ENCODE data around the gene SPEF1. TPM values are rescaled to one million over a fixed set of nuclear protein-coding genes. Genes with fewer than 3 reads are reported as not detected.

The SPEF1 gene
- total RNA-seq, 1 experiment from 2014 or later, result not detected

- TSS peak; percentile 70 for BruUV-seq (replicated peaks)
- H3K9me3 ChIP-seq, result no peaks in the 10 kb centered on the region
- CTCF ChIA-PET, result interaction anchor here (0.6 to 2.5 kb wide), 12 partner anchors 9 to 222 kb away, joined by 3 to 27 read pairs (median 4); partner anchors contain the start of genes ADISSP, AP5S1 and CDC25B
- Mint-ChIP-seq H3K4me1 (ENCODE audit: low read depth, unreplicated experiment) (peaks cover 7% of the 10 kb centered on the region), H3K4me3 (ENCODE audit: unreplicated experiment) (peak overlapping the region; percentile 74), H3K9me3 (ENCODE audit: unreplicated experiment) (no peaks in the 10 kb centered on the region), H3K27ac (ENCODE audit: unreplicated experiment) (no peak overlapping the region), H3K27me3 (ENCODE audit: insufficient read depth, unreplicated experiment) (peaks cover 3% of the 10 kb centered on the region), H3K36me3 (ENCODE audit: insufficient read depth, unreplicated experiment) (peaks cover 7% of the 10 kb centered on the region)
- intact Hi-C loops (cut with micrococcal nuclease; ENCODE audit: unreplicated experiment), result loop anchor here (5.0 kb wide), 1 partner anchor 70 kb away; no protein-coding TSS in a partner anchor
- DNase-seq, result no peak
- H3K4me3 ChIP-seq (ENCODE audit: low read depth, low read length), result peak overlapping the region; percentile 32
- H3K36me3 ChIP-seq (ENCODE audit: control insufficient read depth, insufficient read depth, low read length), result no peaks in the 10 kb centered on the region
- POLR2A ChIA-PET, result interaction anchor here (1.0 to 2.1 kb wide), 2 partner anchors 19 to 31 kb away, joined by 3 to 7 read pairs; no protein-coding TSS in a partner anchor
- H3K4me1 ChIP-seq, result peaks cover 29% of the 10 kb centered on the region
- no peaks in the 10 kb centered on the region for H3K27me3 ChIP-seq (replicated peaks; ENCODE audit: control insufficient read depth, insufficient read depth, low read length)
- TF ChIP-seq CTCF (IDR thresholded peaks at IDR 0.05; ENCODE audit: insufficient read depth in 1 of 2, low read depth in 1 of 2, low read length in 1 of 2, severe bottlenecking in 1 of 2, unreplicated experiment in 1 of 2), result no peak
Measured at GRCh38 chr20:3787324-3788014, 6.2 kb upstream of the SPEF1 start.

GRCh38 chr20:3786665-3787323 lies 5.5 kb upstream of the SPEF1 start, which contains the start of gene CENPB:
Gene CENPB (minus strand): TSS chr20:3786740. CDS start chr20:3786483, 257 bp downstream.
- peaks cover 3% of the 10 kb centered on the region for H3K27me3 Mint-ChIP-seq (ENCODE audit: insufficient read depth, unreplicated experiment)
- no TSS peak for BruUV-seq (replicated peaks)
- H3K4me1 Mint-ChIP-seq (ENCODE audit: low read depth, unreplicated experiment), result peaks cover 7% of the 10 kb centered on the region
- H3K27ac Mint-ChIP-seq (ENCODE audit: unreplicated experiment), result no peak within 1 kb of the TSS
- peak; percentile 86 to 98 for DNase-seq
- intact Hi-C loops (cut with micrococcal nuclease; ENCODE audit: unreplicated experiment), result loop anchor here (1.0 to 5.0 kb wide), 2 partner anchors 34 to 71 kb away; partner anchors contain the start of gene AP5S1
- Histone ChIP-seq H3K4me1 (peaks cover 29% of the 10 kb centered on the region), H3K9me3 (no peaks in the 10 kb centered on the region), H3K4me3 (ENCODE audit: low read depth, low read length) (peak within 1 kb of the TSS; percentile 89), H3K36me3 (ENCODE audit: control insufficient read depth, insufficient read depth, low read length) (no peaks in the 10 kb centered on the region), H3K27me3 (replicated peaks; ENCODE audit: control insufficient read depth, insufficient read depth, low read length) (no peaks in the 10 kb centered on the region)
- peak within 1 kb of the TSS; percentile 74 for H3K4me3 Mint-ChIP-seq (ENCODE audit: unreplicated experiment)
- no peaks in the 10 kb centered on the region for H3K9me3 Mint-ChIP-seq (ENCODE audit: unreplicated experiment)
- CTCF ChIA-PET, result interaction anchor here (0.6 to 2.5 kb wide), 13 partner anchors 9 to 285 kb away, joined by 3 to 27 read pairs (median 4); partner anchors contain the start of genes ADISSP, AP5S1, CDC25B and MAVS
- POLR2A ChIA-PET, result interaction anchor here (0.5 to 2.1 kb wide), 7 partner anchors 9 to 92 kb away, joined by 3 to 12 read pairs (median 5); partner anchors contain the start of genes ADISSP, AP5S1 and CDC25B
- peak; percentile 66 to 95 for TF ChIP-seq CTCF (IDR thresholded peaks at IDR 0.05; ENCODE audit: insufficient read depth in 1 of 2, low read depth in 1 of 2, low read length in 1 of 2, severe bottlenecking in 1 of 2, unreplicated experiment in 1 of 2)
- H3K36me3 Mint-ChIP-seq (ENCODE audit: insufficient read depth, unreplicated experiment), result peaks cover 7% of the 10 kb centered on the region

GRCh38 chr20:3786126-3786484 lies 4.9 kb upstream of the SPEF1 start:
- intact Hi-C loops (cut with micrococcal nuclease; ENCODE audit: unreplicated experiment), result loop anchor here (1.0 to 5.0 kb wide), 2 partner anchors 34 to 71 kb away; partner anchors contain the start of gene AP5S1
- no peaks in the 10 kb centered on the region for H3K27me3 ChIP-seq (replicated peaks; ENCODE audit: control insufficient read depth, insufficient read depth, low read length)
- CTCF ChIA-PET, result interaction anchor here (0.6 to 2.5 kb wide), 10 partner anchors 10 to 286 kb away, joined by 3 to 27 read pairs (median 5); partner anchors contain the start of genes ADISSP, AP5S1, CDC25B and MAVS
- no peaks in the 10 kb centered on the region for H3K9me3 ChIP-seq
- no peaks in the 10 kb centered on the region for H3K36me3 ChIP-seq (ENCODE audit: control insufficient read depth, insufficient read depth, low read length)
- Mint-ChIP-seq H3K27me3 (ENCODE audit: insufficient read depth, unreplicated experiment) (peaks cover 3% of the 10 kb centered on the region), H3K36me3 (ENCODE audit: insufficient read depth, unreplicated experiment) (peaks cover 12% of the 10 kb centered on the region), H3K27ac (ENCODE audit: unreplicated experiment) (no peak overlapping the region), H3K4me3 (ENCODE audit: unreplicated experiment) (peak overlapping the region; percentile 74), H3K9me3 (ENCODE audit: unreplicated experiment) (no peaks in the 10 kb centered on the region), H3K4me1 (ENCODE audit: low read depth, unreplicated experiment) (peaks cover 7% of the 10 kb centered on the region)
- H3K4me1 ChIP-seq, result peaks cover 29% of the 10 kb centered on the region
- peak overlapping the region; percentile 89 for H3K4me3 ChIP-seq (ENCODE audit: low read depth, low read length)
- POLR2A ChIA-PET, result interaction anchor here (0.8 to 2.1 kb wide), 4 partner anchors 10 to 34 kb away, joined by 3 to 12 read pairs (median 6); partner anchors contain the start of genes AP5S1 and CDC25B
- no peak for TF ChIP-seq CTCF (IDR thresholded peaks at IDR 0.05; ENCODE audit: insufficient read depth in 1 of 2, low read depth in 1 of 2, low read length in 1 of 2, severe bottlenecking in 1 of 2, unreplicated experiment in 1 of 2)
- peak; percentile 61 to 71 for DNase-seq
- BruUV-seq (replicated peaks), result no TSS peak

All from Caco-2 (cell line).